Stimulated activated naive CD4-positive, alpha-beta T cell treated with Interleukin-2 at 50 U/mL for 16 hours (primary cell): ENCODE results near the gene TANC1.

Source experiments
- DNase-seq: peaks from one replicate; lab custom pipeline; 2025; lab: John Stamatoyannopoulos, UW

The TANC1 gene

GRCh38 chr2:158968396-158969161 is at the start of gene TANC1:
Gene TANC1 (plus strand): TSS chr2:158968640. CDS start chr2:159065911, 97,271 bp downstream.
- DNase-seq: peak; percentile 42

GRCh38 chr2:158921599-158922408 is 46.6 kb upstream of the TANC1 start:
- DNase-seq: no peak

- no peak for DNase-seq
Observed at GRCh38 chr2:158922601-158923000, 45.8 kb upstream of the TANC1 start.

GRCh38 chr2:158923180-158923594 is 45.3 kb upstream of the TANC1 start:
- DNase-seq: no peak

- DNase-seq: no peak
Observed at GRCh38 chr2:158923641-158924040, 44.8 kb upstream of the TANC1 start.

- DNase-seq: no peak
Observed at GRCh38 chr2:158926478-158926948, 41.9 kb upstream of the TANC1 start.

GRCh38 chr2:158928515-158928914 is 39.9 kb upstream of the TANC1 start:
- DNase-seq: no peak

GRCh38 chr2:158928965-158929364 is 39.5 kb upstream of the TANC1 start:
- no peak for DNase-seq

GRCh38 chr2:158931572-158931971 is 36.9 kb upstream of the TANC1 start:
- DNase-seq: no peak

GRCh38 chr2:158932131-158932645 is 36.3 kb upstream of the TANC1 start:
- DNase-seq: no peak

GRCh38 chr2:158934170-158934569 is 34.3 kb upstream of the TANC1 start:
- no peak for DNase-seq

- DNase-seq: no peak
Observed at GRCh38 chr2:158935617-158936016, 32.8 kb upstream of the TANC1 start.

GRCh38 chr2:158936978-158937377 is 31.5 kb upstream of the TANC1 start:
- DNase-seq: no peak

GRCh38 chr2:158940356-158940755 is 28.1 kb upstream of the TANC1 start:
- DNase-seq: no peak

GRCh38 chr2:158943973-158944372 is 24.5 kb upstream of the TANC1 start:
- no peak for DNase-seq

GRCh38 chr2:158948964-158949699 is 19.3 kb upstream of the TANC1 start:
- DNase-seq: no peak

- DNase-seq: no peak
Observed at GRCh38 chr2:158953454-158953853, 15.0 kb upstream of the TANC1 start.

- DNase-seq: peak; percentile 5
Observed at GRCh38 chr2:158953926-158954763, 14.3 kb upstream of the TANC1 start.

GRCh38 chr2:158955842-158956365 is 12.5 kb upstream of the TANC1 start:
- no peak for DNase-seq

GRCh38 chr2:158958365-158958764 is 10.1 kb upstream of the TANC1 start:
- DNase-seq: no peak

GRCh38 chr2:158960193-158960592 is 8.2 kb upstream of the TANC1 start:
- no peak for DNase-seq
